Lower leg skin (tissue), 3 donors: Measurements from ENCODE around the gene EGFL6.

Source experiments
- POLR2A ChIP-seq, 2 donors: fragments of 450-650 bp; IDR thresholded peaks; one replicate each; pipeline ENCODE4 v1.6.1; 2016 to 2017; ENCODE audit warnings: antibody characterized with exemption in 2 of 2, mild to moderate bottlenecking in 1 of 2, moderate library complexity in 1 of 2
- TF ChIP-seq, protein P1 (sequence below), 3 donors: fragments of 450-650 bp; IDR thresholded peaks; one replicate each; pipeline ENCODE4 v1.5.1; 2016; ENCODE audit warnings: antibody characterized with exemption in 3 of 3, mild to moderate bottlenecking in 3 of 3, moderate library complexity in 2 of 3

DNA sequence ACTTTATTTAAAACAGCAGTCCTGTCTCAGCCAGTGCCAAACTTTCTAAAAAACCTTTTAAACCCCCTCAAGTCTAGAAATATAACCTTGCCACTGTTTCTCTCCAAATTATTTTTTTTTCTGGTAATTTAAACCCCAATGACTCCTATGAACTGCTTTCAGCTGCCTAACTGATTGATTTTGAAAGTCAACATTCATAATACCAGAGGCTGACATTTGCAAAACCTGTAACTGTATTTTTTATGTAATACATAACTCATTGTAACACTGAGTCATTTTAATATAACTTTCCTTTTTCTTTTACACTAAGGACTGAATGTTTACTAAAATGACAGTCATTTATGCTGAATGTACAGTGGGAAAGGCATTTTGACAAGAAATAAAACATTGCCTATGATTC, 19.1 kb upstream of the EGFL6 start:
- no peak for TF ChIP-seq POLR2A (IDR thresholded peaks at IDR 0.05)
- TF ChIP-seq, protein P1, sequence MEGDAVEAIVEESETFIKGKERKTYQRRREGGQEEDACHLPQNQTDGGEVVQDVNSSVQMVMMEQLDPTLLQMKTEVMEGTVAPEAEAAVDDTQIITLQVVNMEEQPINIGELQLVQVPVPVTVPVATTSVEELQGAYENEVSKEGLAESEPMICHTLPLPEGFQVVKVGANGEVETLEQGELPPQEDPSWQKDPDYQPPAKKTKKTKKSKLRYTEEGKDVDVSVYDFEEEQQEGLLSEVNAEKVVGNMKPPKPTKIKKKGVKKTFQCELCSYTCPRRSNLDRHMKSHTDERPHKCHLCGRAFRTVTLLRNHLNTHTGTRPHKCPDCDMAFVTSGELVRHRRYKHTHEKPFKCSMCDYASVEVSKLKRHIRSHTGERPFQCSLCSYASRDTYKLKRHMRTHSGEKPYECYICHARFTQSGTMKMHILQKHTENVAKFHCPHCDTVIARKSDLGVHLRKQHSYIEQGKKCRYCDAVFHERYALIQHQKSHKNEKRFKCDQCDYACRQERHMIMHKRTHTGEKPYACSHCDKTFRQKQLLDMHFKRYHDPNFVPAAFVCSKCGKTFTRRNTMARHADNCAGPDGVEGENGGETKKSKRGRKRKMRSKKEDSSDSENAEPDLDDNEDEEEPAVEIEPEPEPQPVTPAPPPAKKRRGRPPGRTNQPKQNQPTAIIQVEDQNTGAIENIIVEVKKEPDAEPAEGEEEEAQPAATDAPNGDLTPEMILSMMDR (IDR thresholded peaks at IDR 0.05), result no peak
